HG03354 (cell line): ENCODE results near the gene MYOM3.

Source experiments
- ATAC-seq: cut with Tn5 transposase; IDR thresholded peaks from one replicate; pipeline ENCODE4 v1.9.1; 2021; ENCODE audit warnings: mild to moderate bottlenecking; ENCODE audit not compliant: unreplicated experiment, poor library complexity, severe bottlenecking

The MYOM3 gene

GRCh38 chr1:24111996-24112779 lies at the start of gene MYOM3:
MYOM3 (minus strand) TSS chr1:24112135; CDS start chr1:24108636, 3,499 bp downstream.
- no peak for ATAC-seq

GRCh38 chr1:24161270-24161669 lies 49.3 kb upstream of the MYOM3 start:
- no peak for ATAC-seq

GRCh38 chr1:24159366-24159765 lies 47.4 kb upstream of the MYOM3 start:
- no peak for ATAC-seq

DNA sequence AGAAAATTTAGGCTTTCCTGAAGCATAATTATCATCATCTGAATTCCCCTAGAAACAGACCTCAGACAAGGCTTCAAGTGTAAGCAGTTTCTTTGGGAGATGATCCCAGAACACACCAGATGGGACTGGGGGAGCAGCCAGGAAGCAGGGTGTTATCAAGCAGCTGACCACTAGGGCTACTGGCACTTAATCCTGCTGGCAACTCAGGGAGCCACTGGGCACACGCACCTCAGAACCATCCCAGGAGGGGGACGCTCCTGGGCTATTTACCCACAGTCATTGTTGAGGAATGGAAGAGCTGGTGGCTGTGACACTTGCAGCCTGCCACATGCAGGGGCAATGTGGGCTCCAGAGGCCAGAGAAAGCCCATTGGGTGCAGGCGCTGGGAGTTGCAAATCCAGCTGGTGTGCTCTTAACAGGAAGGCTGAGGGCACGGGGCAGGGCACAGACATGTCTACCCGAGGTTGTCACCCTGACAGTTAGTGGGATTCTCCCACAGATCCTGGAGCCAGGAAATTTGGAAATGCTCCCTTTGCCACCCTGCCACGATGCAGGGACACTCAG lies 46.1 kb upstream of the MYOM3 start:
- ATAC-seq: no peak

GRCh38 chr1:24156542-24157260 lies 44.8 kb upstream of the MYOM3 start:
- ATAC-seq: no peak

- ATAC-seq: no peak
These were observed 43.3 kb upstream of the MYOM3 start for GRCh38 chr1:24155011-24155782.

DNA sequence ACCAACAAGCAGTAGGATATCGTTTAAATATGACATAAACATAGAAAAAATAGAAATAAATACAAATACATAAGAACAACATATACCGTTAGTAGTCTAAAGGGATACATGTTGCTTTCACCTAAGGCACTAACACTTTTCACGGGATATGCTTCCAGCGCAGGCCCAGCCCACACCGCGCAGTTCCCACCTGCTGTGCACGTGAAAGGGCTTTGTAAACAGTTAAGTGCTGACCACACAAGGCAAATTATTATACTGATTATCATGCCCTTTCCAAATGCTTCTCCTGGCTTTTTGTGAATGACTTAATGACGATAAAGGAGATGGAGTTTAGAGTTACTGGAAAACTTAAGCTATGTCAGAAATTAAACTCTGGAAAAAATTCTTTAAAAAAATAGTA lies 42.3 kb upstream of the MYOM3 start:
- no peak for ATAC-seq

- ATAC-seq: no peak
These were observed 40.9 kb upstream of the MYOM3 start for GRCh38 chr1:24152631-24153494.

- ATAC-seq: no peak
These were observed 39.2 kb upstream of the MYOM3 start for GRCh38 chr1:24151175-24151533.

DNA sequence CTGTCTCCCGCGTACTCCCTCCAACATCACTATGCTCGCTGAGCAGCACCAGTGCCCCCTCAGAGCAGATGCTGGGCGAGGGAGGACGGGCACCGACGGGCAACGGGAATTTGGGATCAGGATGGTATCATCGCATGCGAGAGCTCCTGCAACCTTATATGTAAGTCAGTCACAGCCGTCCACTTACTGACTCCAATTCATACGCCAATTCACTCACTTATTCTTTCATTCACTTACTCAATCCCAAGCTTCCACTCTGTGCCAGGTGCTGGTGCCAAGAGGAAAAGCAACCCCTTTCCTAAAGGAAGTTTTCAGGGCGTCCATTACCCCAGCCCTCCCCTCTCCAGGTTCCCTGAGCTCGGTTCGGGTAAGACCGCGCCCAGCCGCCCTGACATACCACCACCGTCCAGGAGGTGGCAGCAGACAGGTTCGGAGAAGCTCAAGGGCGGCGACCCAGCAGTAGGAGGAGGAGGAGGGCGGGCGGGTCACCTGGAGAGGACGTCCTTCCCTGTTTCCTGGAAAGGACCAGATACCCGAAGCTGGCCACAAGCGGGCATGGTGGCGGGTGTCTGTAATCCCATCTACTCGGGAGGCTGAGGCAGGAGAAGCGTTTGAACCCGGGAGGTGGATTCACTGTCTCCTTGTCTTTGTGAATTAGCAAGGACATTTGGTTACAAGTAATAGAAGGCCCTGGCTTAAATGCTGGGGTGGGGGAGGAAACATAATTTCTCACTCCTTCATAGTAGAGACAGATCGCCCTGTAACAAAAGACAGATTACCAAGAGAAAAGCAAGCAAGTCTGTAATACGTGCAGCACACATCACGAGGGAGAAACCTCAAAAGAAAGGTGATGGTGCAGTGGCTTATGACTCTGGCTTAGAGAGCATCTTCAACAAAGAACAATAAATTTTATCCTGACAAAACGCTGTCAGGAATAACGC lies 38.6 kb upstream of the MYOM3 start:
- ATAC-seq: peak; percentile 71

DNA sequence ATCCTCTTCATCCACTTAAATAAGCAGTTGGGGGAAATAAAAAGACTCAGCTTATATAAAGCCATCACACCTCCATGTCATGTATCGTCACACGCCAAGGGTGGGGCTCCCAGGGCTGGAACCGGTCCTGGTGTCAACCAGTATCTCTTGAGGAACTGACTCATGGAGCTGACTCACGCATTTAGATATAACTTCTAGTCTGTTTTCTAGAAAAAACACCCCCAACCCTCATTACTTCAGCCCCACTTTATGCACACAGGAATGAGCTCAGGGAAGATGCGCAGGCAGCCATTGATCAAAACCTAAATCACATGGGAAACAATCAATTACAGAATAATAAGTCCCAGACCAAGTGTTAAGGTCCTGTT lies 37.9 kb upstream of the MYOM3 start:
- no peak for ATAC-seq

GRCh38 chr1:24147816-24148215 lies 35.9 kb upstream of the MYOM3 start:
- no peak for ATAC-seq

DNA sequence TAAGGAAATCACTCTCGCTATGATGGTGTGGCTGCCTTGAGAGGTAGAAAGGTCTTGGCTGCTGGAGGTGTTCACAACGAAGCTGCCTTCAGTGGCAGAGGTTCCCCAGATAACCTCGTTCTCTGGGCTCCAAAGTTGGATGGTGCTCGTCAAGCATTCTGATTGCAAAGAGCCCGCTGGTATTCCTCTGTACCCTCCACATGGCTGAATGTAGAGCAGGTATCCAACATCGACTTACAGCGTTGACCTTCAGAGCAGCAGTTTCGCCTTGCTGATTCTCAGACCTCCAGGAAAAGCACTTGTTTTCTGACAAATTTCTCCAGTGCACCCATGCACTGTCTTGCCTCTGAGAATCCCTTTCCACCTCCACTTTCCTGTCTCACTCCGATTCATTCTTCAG lies 35.3 kb upstream of the MYOM3 start:
- no peak for ATAC-seq

GRCh38 chr1:24142546-24143534 lies 30.9 kb upstream of the MYOM3 start, which contains the start of gene IL22RA1:
IL22RA1 (minus strand) TSS chr1:24143140; CDS start chr1:24143082, 58 bp downstream.
- ATAC-seq: no peak

GRCh38 chr1:24141311-24141997 lies 29.5 kb upstream of the MYOM3 start:
- no peak for ATAC-seq

DNA sequence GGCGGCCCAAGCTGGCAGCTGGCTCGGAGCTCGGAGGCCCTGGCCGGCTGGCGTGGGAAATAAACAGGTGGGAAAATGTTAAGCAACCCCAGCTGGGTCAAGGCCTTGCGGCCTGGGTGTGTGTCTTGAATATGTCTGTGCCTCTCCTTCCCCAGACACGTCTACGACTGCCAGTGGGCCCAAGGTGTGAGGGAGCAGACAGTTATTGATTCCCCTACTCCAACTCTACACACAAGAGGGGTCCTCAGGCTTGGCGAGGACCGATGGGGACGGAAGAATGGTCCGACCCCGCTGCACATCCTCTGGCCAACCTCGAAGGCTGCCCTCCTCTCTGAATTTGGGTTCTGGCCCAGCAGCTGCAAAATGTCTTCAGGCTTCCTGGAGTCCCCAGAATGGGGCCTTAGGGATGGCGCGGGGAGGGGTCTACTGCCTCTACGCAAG lies 28.8 kb upstream of the MYOM3 start:
- ATAC-seq: no peak
